Thymus (tissue), 11 donors: ENCODE data around the gene LINC01488. TPM values are rescaled to one million over a fixed set of nuclear protein-coding genes. Genes with fewer than 3 reads are reported as not detected.

Experiments
- DNase-seq, 9 donors: peaks; one replicate each; pipeline ENCODE4 v3.0.0-alpha.2; 2013; ENCODE audit warnings: low spot score in 9 of 9, low read depth in 6 of 9, missing footprints in 1 of 9
- H3K27ac ChIP-seq, 2 donors: one replicate each; pipeline ENCODE4 v1.5.1; 2013; ENCODE audit warnings: control low read depth in 1 of 2, low read depth in 1 of 2, low read length in 1 of 2, mild to moderate bottlenecking in 1 of 2, moderate library complexity in 1 of 2
- H3K27me3 ChIP-seq, 2 donors: one replicate each; pipeline ENCODE4 v1.5.1; 2013; ENCODE audit warnings: low read length in 1 of 2; ENCODE audit not compliant: control insufficient read depth in 2 of 2, insufficient read depth in 1 of 2
- H3K36me3 ChIP-seq, 2 donors: one replicate each; pipeline ENCODE4 v1.5.1; 2013; ENCODE audit warnings: low read length in 1 of 2, mild to moderate bottlenecking in 1 of 2, moderate library complexity in 1 of 2; ENCODE audit not compliant: control insufficient read depth in 2 of 2, insufficient read depth in 2 of 2
- H3K4me1 ChIP-seq, 2 donors: one replicate each; pipeline ENCODE4 v1.5.1; 2013; ENCODE audit warnings: low read length in 2 of 2; ENCODE audit not compliant: control insufficient read depth in 2 of 2, insufficient read depth in 2 of 2
- H3K4me3 ChIP-seq, 2 donors: one replicate each; pipeline ENCODE4 v1.5.1; 2013; ENCODE audit warnings: low read length in 2 of 2, control low read depth in 1 of 2, mild to moderate bottlenecking in 1 of 2
- H3K9me3 ChIP-seq, 2 donors: one replicate each; pipeline ENCODE4 v1.5.1; 2013; ENCODE audit warnings: low read length in 1 of 2, mild to moderate bottlenecking in 1 of 2; ENCODE audit not compliant: control insufficient read depth in 2 of 2, insufficient read depth in 1 of 2
- WGBS: extraction: QIAGEN DNeasy Blood & Tissue Kit; methylation state at CpG from one replicate; pipeline ENCODE4 v1.1.7; 2013; 5-methylcytosine and 5-hydroxymethylcytosine counted together
- polyA plus RNA-seq: library from polyadenylated mRNA; stranded (reverse); fragments of 200-250 nt; gene quantifications from one replicate; pipeline ENCODE4 v1.2.3, GENCODE V29; 2013
- total RNA-seq: library from RNA; stranded (reverse); fragments of 120-200 nt; gene quantifications from one replicate; pipeline ENCODE4 v1.2.4, GENCODE V29; 2013
- donor health status: healthy.

LINC01488 gene
- total and polyA plus RNA-seq, 2 donors = 0.07 TPM; not detected in 1

DNA sequence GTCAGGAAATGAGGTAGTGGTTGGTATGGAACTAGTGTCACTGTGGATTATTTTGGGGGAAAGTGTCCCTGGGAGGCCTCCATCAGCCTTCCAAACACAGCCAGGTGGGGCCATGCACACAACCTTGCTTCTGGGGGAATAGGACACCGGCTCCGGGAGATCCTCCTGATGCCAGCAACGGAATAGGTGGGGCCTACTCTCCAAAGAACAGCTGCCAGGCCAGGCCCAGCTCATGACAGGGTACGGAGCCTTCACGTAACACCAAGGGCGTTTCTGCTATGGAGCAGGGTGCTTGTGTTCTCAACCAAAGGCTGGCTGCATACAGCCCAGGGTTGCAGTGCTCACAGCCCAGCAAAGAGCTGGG, 30.6 kb upstream of the LINC01488 start:
- Histone ChIP-seq H3K9me3 (peaks cover 0 to 4% of the 10 kb centered on the region in 2 donors), H3K27me3 (peaks cover 5 to 33% of the 10 kb centered on the region in 2 donors), H3K4me3 (no peak overlapping the region), H3K36me3 (no peaks in the 10 kb centered on the region), H3K4me1 (peaks cover 0 to 16% of the 10 kb centered on the region in 2 donors), H3K27ac (peak overlapping the region in 1 of 2 donors; percentile 41)
- WGBS = 98% methylated on average over 6 of the region's 6 CpGs
- DNase-seq = no peak

DNA sequence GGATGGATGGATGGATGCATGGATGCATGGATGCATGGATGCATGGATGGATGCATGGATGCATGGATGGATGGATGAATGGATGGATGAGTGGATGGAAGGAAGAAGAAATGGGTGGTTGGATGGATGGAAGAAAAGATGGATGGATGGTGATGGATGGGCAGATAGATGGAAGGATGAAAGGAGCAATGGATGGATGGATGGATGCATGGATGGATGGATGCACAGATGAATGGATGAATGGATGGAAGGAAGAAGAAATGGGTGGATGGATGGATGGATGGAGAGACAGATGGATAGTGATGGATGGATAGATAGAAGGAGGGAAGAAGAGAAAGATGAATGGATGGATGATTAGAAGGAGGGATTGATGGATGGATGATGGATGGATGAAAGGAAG, 30.2 kb upstream of the LINC01488 start:
- no peak overlapping the region for H3K27ac ChIP-seq
- no peak for DNase-seq
- peaks cover 0 to 4% of the 10 kb centered on the region in 2 donors for H3K9me3 ChIP-seq
- peaks cover 0 to 16% of the 10 kb centered on the region in 2 donors for H3K4me1 ChIP-seq
- no peaks in the 10 kb centered on the region for H3K36me3 ChIP-seq
- H3K27me3 ChIP-seq = peaks cover 5 to 33% of the 10 kb centered on the region in 2 donors
- no peak overlapping the region for H3K4me3 ChIP-seq

DNA sequence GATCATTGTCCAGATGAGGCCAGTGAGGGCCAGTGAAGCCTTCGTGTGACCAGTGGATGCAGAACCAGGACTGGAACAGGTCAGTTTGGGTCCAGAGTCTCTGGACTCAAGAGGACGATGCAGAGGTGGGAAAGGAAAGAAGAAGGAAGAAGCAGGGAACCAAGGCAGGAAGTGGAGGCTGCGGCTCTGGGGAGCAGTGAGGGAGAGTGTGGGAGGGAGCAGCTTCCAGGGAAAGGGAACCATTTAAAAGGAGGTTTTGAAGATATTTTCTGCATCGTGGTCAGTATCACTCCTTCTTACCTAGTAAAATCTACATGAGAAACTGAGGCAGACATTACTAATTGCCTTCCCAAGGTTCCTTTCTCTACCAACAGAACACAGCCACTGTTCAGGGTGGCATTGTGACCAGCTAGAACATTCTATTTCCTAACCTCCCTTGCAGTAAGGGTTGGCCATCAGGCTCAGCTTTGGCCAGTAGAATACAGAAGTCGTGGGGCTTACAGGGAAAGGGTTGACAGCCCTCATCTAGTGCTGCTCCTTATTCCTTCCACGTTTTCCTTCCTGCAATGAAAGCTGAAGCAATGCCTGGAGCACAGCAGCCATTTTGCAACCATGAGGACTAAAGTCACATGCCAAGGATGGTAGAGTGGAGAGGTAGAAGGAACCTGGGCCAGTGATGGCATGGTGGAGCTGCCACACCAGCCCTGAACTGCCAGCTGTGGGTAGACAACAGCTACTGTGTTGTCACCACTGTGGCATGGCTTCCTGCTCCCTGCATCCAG, 29.1 kb upstream of the LINC01488 start:
- H3K36me3 ChIP-seq = no peaks in the 10 kb centered on the region
- no peak overlapping the region for H3K4me3 ChIP-seq
- H3K4me1 ChIP-seq = peaks cover 0 to 16% of the 10 kb centered on the region in 2 donors
- peaks cover 5 to 33% of the 10 kb centered on the region in 2 donors for H3K27me3 ChIP-seq
- H3K27ac ChIP-seq = no peak overlapping the region
- DNase-seq = no peak
- 82% methylated on average over 6 of the region's 6 CpGs for WGBS
- H3K9me3 ChIP-seq = peaks cover 0 to 7% of the 10 kb centered on the region in 2 donors

DNA sequence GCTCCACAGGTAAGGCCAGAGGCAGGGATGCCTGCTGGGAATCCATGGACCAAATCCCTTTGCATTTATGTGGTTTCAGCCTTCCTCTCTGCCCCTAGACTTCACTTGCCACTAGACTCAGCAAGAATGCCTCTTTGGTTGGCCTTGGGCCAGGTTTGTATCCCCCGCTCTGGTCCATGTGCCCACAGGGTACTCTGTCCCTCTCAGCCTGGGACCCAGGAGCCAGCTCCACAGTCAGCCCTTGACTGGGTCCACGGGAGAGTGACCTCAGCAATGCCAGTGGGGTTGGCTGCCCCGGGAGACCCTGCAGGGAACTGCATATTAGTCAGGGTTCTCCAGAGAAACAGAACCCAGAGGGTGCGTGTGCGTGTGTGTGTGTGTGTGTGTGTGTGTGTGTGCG, 28.3 kb upstream of the LINC01488 start:
- H3K9me3 ChIP-seq = peaks cover 0 to 7% of the 10 kb centered on the region in 2 donors
- peaks cover 0 to 16% of the 10 kb centered on the region in 2 donors for H3K4me1 ChIP-seq
- H3K27me3 ChIP-seq = peaks cover 5 to 30% of the 10 kb centered on the region in 2 donors
- DNase-seq = no peak
- H3K36me3 ChIP-seq = no peaks in the 10 kb centered on the region
- no peak overlapping the region for H3K4me3 ChIP-seq
- 81% methylated on average over 6 of the region's 6 CpGs for WGBS
- no peak overlapping the region for H3K27ac ChIP-seq

- H3K9me3 ChIP-seq = peaks cover 0 to 7% of the 10 kb centered on the region in 2 donors
- no peak overlapping the region for H3K4me3 ChIP-seq
- DNase-seq = no peak
- H3K27ac ChIP-seq = no peak overlapping the region
- no peaks in the 10 kb centered on the region for H3K36me3 ChIP-seq
- peaks cover 5 to 21% of the 10 kb centered on the region in 2 donors for H3K27me3 ChIP-seq
- peaks cover 0 to 10% of the 10 kb centered on the region in 2 donors for H3K4me1 ChIP-seq
- 92% methylated on average over 7 of the region's 7 CpGs for WGBS
Measured at GRCh38 chr11:69454018-69454417, 27.4 kb upstream of the LINC01488 start.

GRCh38 chr11:69455969-69456368, 25.5 kb upstream of the LINC01488 start:
- 89% methylated on average over 4 of the region's 4 CpGs for WGBS
- no peak overlapping the region for H3K27ac ChIP-seq
- DNase-seq = no peak
- H3K36me3 ChIP-seq = no peaks in the 10 kb centered on the region
- H3K4me3 ChIP-seq = no peak overlapping the region
- H3K4me1 ChIP-seq = no peaks in the 10 kb centered on the region
- H3K27me3 ChIP-seq = peaks cover 0 to 2% of the 10 kb centered on the region in 2 donors
- H3K9me3 ChIP-seq = peaks cover 0 to 7% of the 10 kb centered on the region in 2 donors

GRCh38 chr11:69456712-69457111, 24.8 kb upstream of the LINC01488 start:
- WGBS = 90% methylated on average over 4 of the region's 4 CpGs
- H3K4me3 ChIP-seq = no peak overlapping the region

DNA sequence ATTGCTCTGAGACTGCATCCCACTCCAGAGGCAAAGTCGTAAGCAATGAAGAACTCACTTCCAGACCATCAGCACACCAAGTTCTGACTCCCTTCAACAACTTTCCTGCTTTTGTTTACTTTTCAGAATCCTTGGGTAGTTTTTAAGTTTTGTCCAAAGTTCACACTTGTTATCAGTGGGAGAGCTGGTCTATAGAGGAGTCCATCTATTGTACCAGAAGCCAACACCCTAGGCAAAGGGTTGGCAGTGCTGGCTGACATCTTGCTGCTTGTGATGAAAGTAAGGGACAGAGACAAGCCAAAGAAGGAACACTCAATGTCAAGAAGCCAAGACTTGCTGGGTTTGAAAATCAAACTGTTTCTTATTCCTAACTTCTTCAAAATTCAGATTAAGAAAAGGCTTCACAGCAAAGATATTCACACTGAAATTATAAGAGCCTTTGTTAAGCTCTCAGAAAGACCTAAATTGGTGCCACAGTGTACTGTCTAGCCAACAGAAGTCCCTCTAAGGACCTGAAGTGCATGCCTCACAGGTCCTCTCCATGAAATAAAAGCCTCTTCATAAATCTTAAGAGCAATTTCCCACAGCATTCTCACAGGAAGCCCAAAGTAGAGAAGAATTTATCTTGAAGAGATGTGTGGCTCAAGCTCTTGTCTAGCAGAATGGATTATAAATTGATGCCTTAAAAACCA, 21.5 kb upstream of the LINC01488 start:
- DNase-seq = no peak
- Histone ChIP-seq H3K27ac (no peak overlapping the region), H3K4me1 (peaks cover 0 to 7% of the 10 kb centered on the region in 2 donors), H3K9me3 (peaks cover 0 to 10% of the 10 kb centered on the region in 2 donors), H3K36me3 (no peaks in the 10 kb centered on the region), H3K4me3 (no peak overlapping the region), H3K27me3 (peaks cover 0 to 4% of the 10 kb centered on the region in 2 donors)
- WGBS = 89% methylated on average over 1 of the region's 1 CpG

More at GRCh38 chr11:69456712-69457111, 24.8 kb upstream of the LINC01488 start:
- DNase-seq = no peak
- Histone ChIP-seq H3K27me3 (no peaks in the 10 kb centered on the region), H3K27ac (no peak overlapping the region), H3K36me3 (no peaks in the 10 kb centered on the region), H3K4me1 (no peaks in the 10 kb centered on the region), H3K9me3 (peaks cover 0 to 14% of the 10 kb centered on the region in 2 donors)
